A549 (cell line): Measurements from ENCODE around the gene RBFOX1. TPM values are rescaled to one million over a fixed set of nuclear protein-coding genes. Genes with fewer than 3 reads are reported as not detected.

Source experiments
- ATAC-seq, 2 experiments: fragments of 200-7000 bp in 1 of 2; fragments of >200 bp in 1 of 2; cut with Nextera tagmentation in 1 of 2; cut with Tn5 transposase in 1 of 2; 3 replicates each; pipeline versions ENCODE4 v1.8.0 to v1.9.1; 2018 to 2020; ENCODE audit warnings: mild to moderate bottlenecking in 1 of 2, moderate library complexity in 1 of 2
- CTCF ChIA-PET: fragments of 300-600 bp; sonication (Branson Sonifier 250); formaldehyde crosslinking; extraction: SDS; loops from one replicate; lab custom pipeline; 2021; ENCODE audit warnings: antibody characterized with exemption, inconsistent platforms; lab: Yijun Ruan, JAX
- POLR2A ChIA-PET: fragments of 350-600 bp; formaldehyde crosslinking; extraction: SDS; loops from one replicate; lab custom pipeline; 2021; ENCODE audit warnings: antibody characterized with exemption, inconsistent platforms; lab: Yijun Ruan, JAX
- DNase-seq, 2 experiments: peaks; one replicate each; pipeline versions ENCODE4 v3.0.0 to v3.0.0-alpha.2; 2011 to 2016; ENCODE audit warnings: low read depth in 1 of 2, low spot score in 1 of 2
- FAIRE-seq: peaks from 2 replicates; lab custom pipeline; 2011; peaks lifted over from hg19 to GRCh38; lab: Jason Lieb, UNC
- H3K27ac ChIP-seq, 2 experiments: fragments of >200 bp; sonication (Bioruptor Twin); formaldehyde crosslinking; 3 replicates each; pipeline ENCODE4 v1.5.1; 2016 to 2017
- H3K4me1 ChIP-seq: fragments of >200 bp; sonication (Bioruptor Twin); formaldehyde crosslinking; 3 replicates; pipeline ENCODE4 v1.6.1; 2016
- H3K4me2 ChIP-seq: fragments of >200 bp; sonication (Bioruptor Twin); formaldehyde crosslinking; 3 replicates; pipeline ENCODE4 v1.6.1; 2016
- H3K4me3 ChIP-seq: fragments of >200 bp; sonication (Bioruptor Twin); formaldehyde crosslinking; 3 replicates; pipeline ENCODE4 v1.5.1; 2016
- H3K9me3 ChIP-seq: fragments of >200 bp; sonication (Bioruptor Twin); formaldehyde crosslinking; 3 replicates; pipeline ENCODE4 v1.6.1; 2016
- BHLHE40 ChIP-seq: IDR thresholded peaks from 2 replicates; pipeline ENCODE4 v1.6.1; 2012; ENCODE audit warnings: low read depth, low read length, inconsistent platforms
- CBX2 ChIP-seq: fragments of 200-600 bp; sonication (generic); IDR thresholded peaks from 2 replicates; pipeline ENCODE4 v1.6.1; 2016; ENCODE audit warnings: low read depth, mild to moderate bottlenecking, borderline replicate concordance
- CHD2 ChIP-seq: fragments of 150-350 bp; IDR thresholded peaks from 2 replicates; pipeline ENCODE4 v1.6.1; 2014; ENCODE audit warnings: low read length; ENCODE audit not compliant: partially characterized antibody
- EHF ChIP-seq: fragments of 250-450 bp; sonication (Bioruptor Pico); IDR thresholded peaks from 2 replicates; pipeline ENCODE4 v1.5.0; 2020; ENCODE audit warnings: mild to moderate bottlenecking
- EHMT2 ChIP-seq: fragments of 200-600 bp; sonication (generic); IDR thresholded peaks from 2 replicates; pipeline ENCODE4 v1.6.1; 2016; ENCODE audit warnings: antibody characterized with exemption, low read depth, mild to moderate bottlenecking, moderate library complexity
- EP300 ChIP-seq, 2 experiments: fragments of >200 bp; sonication (Bioruptor Twin); formaldehyde crosslinking; IDR thresholded peaks; 2 replicates in 1 of 2; 3 replicates in 1 of 2; pipeline ENCODE4 v1.6.1; 2016 to 2017
- FOXS1 ChIP-seq: fragments of 250-450 bp; sonication (Bioruptor Pico); IDR thresholded peaks from 2 replicates; pipeline ENCODE4 v1.5.0; 2020; ENCODE audit warnings: mild to moderate bottlenecking, moderate library complexity
- HES2 ChIP-seq: fragments of >200 bp; sonication (Bioruptor Twin); formaldehyde crosslinking; IDR thresholded peaks from 2 replicates; pipeline ENCODE4 v1.6.1; 2016
- HEYL ChIP-seq: fragments of 250-450 bp; sonication (Bioruptor Pico); IDR thresholded peaks from 2 replicates; pipeline ENCODE4 v1.8.0; 2021; ENCODE audit warnings: mild to moderate bottlenecking, moderate library complexity
- HMGXB4 ChIP-seq: fragments of 250-450 bp; sonication (Bioruptor Pico); IDR thresholded peaks from 2 replicates; pipeline ENCODE4 v1.5.0; 2021; ENCODE audit warnings: mild to moderate bottlenecking, moderate library complexity, borderline replicate concordance
- HOXB13 ChIP-seq: fragments of 250-450 bp; sonication (Bioruptor Pico); IDR thresholded peaks from 2 replicates; pipeline ENCODE4 v1.5.0; 2020; ENCODE audit warnings: low read depth, mild to moderate bottlenecking, moderate library complexity
- JUN ChIP-seq, 2 experiments: fragments of >200 bp; sonication (Bioruptor Twin); formaldehyde crosslinking; IDR thresholded peaks; 2 replicates in 1 of 2; 3 replicates in 1 of 2; pipeline ENCODE4 v1.6.1; 2016 to 2017
- JUNB ChIP-seq: fragments of >200 bp; sonication (Bioruptor Twin); formaldehyde crosslinking; IDR thresholded peaks from 2 replicates; pipeline ENCODE4 v1.6.1; 2016
- MAFK ChIP-seq: fragments of 450-650 bp; IDR thresholded peaks from 2 replicates; pipeline ENCODE4 v1.6.1; 2014; ENCODE audit not compliant: partially characterized antibody
- MAX ChIP-seq: IDR thresholded peaks from 2 replicates; pipeline ENCODE4 v1.6.1; 2012
- MAZ ChIP-seq: fragments of 150-350 bp; IDR thresholded peaks from 2 replicates; pipeline ENCODE4 v1.6.1; 2014; ENCODE audit warnings: antibody characterized with exemption, low read depth, low read length, borderline replicate concordance
- NR3C1 ChIP-seq: fragments of >200 bp; sonication (Bioruptor Twin); formaldehyde crosslinking; IDR thresholded peaks from 3 replicates; pipeline ENCODE4 v1.6.1; 2017
- PHF8 ChIP-seq: fragments of 200-600 bp; sonication (generic); IDR thresholded peaks from 2 replicates; pipeline ENCODE4 v1.6.1; 2016; ENCODE audit warnings: low read depth, mild to moderate bottlenecking, antibody characterized with exemption, moderate library complexity, borderline replicate concordance
- SREBF2 ChIP-seq: fragments of 450-650 bp; IDR thresholded peaks from 2 replicates; pipeline ENCODE4 v1.6.1; 2014; ENCODE audit warnings: mild to moderate bottlenecking, moderate library complexity
- ZFP36 ChIP-seq: fragments of 450-650 bp; IDR thresholded peaks from 2 replicates; pipeline ENCODE4 v1.6.1; 2014; ENCODE audit warnings: borderline replicate concordance; ENCODE audit not compliant: partially characterized antibody
- WGBS: methylation state at CpG from one replicate; pipeline ENCODE4 v1.1.6; 2017; ENCODE audit errors: missing lambda C conversion rate; 5-methylcytosine and 5-hydroxymethylcytosine counted together
- polyA plus RNA-seq, 4 experiments: library from polyadenylated mRNA; depleted of rRNA in 3 of 4; stranded (reverse); fragments of >200 nt; fragmentation: RNase III in 1 of 4; extraction: RNeasy Plus Mini Kit Qiagen cat#74134 plus additional on column Dnase treatment in 1 of 4; gene quantifications; 2 replicates in 3 of 4; 3 replicates in 1 of 4; pipeline ENCODE4 v1.2.3, GENCODE V29; 2011 to 2017

Gene RBFOX1
- polyA plus RNA-seq, 2 of the 4 experiments (the other 2 are of a cell fraction): not detected

DNA sequence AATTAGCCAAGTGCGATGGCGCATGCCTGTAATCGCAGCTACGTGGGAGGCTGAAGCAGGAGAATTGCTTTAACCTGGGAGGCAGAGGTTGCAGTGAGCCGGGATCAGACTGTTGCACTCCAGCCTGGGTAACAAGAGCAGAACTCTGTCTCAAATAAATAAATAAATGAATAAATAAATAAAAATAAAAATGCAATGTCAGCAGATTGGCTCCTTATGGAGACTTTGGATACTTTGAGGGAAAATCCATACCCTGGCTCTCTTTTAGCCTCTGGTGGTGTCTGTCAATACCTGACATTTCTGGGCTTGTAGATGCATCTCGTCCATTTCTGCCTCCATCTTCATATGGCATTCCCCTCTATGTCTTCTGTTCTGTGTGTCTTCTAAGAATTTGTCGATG lies 66.7 kb downstream of the RBFOX1 start:
- Histone ChIP-seq H3K9me3 (no peaks in the 10 kb centered on the region), H3K27ac (no peak overlapping the region), H3K4me2 (no peak overlapping the region), H3K4me3 (no peak overlapping the region), H3K4me1 (no peaks in the 10 kb centered on the region)
- ChIA-PET POLR2A (no interaction called here), CTCF (no interaction called here)
- DNase-seq: no peak
- TF ChIP-seq CBX2: no peak
- TF ChIP-seq SREBF2: no peak
- TF ChIP-seq ZFP36: no peak
- peak; percentile 83 for TF ChIP-seq MAFK
- no peak for ATAC-seq
- no peak for FAIRE-seq
- 53% methylated on average over 7 of the region's 7 CpGs for WGBS

GRCh38 chr16:7400117-7400890 lies 67.7 kb downstream of the RBFOX1 start:
- POLR2A ChIA-PET: no interaction called here
- no peak for DNase-seq
- WGBS: 17% methylated on average over 5 of the region's 5 CpGs
- Histone ChIP-seq H3K27ac (no peak overlapping the region), H3K4me1 (no peaks in the 10 kb centered on the region), H3K9me3 (no peaks in the 10 kb centered on the region)
- no peak for TF ChIP-seq HOXB13 (CRISPR knock-in tag)
- TF ChIP-seq FOXS1 (CRISPR knock-in tag): no peak
- no peak for TF ChIP-seq HEYL (CRISPR knock-in tag)
- TF ChIP-seq BHLHE40: no peak
- no peak for TF ChIP-seq MAX
- no peak for TF ChIP-seq EHMT2
- TF ChIP-seq EP300 (IDR thresholded peaks at IDR 0.05): no peak
- no peak for TF ChIP-seq MAZ
- no peak for TF ChIP-seq EHF (CRISPR knock-in tag)
- TF ChIP-seq, all 56 proteins: peak for 0
- Histone ChIP-seq H3K4me3 (no peak overlapping the region), H3K4me2 (no peak overlapping the region)
- ATAC-seq (no peak), FAIRE-seq (no peak)
- CTCF ChIA-PET: no interaction called here

- ChIA-PET CTCF (no interaction called here), POLR2A (no interaction called here)
- WGBS: 9% methylated on average over 5 of the region's 5 CpGs
- no peaks in the 10 kb centered on the region for H3K4me1 ChIP-seq
- ATAC-seq (no peak), FAIRE-seq (no peak), DNase-seq (no peak)
- H3K4me2 ChIP-seq: no peak overlapping the region
- no peaks in the 10 kb centered on the region for H3K9me3 ChIP-seq
- H3K4me3 ChIP-seq: no peak overlapping the region
- H3K27ac ChIP-seq: no peak overlapping the region
- no peak for TF ChIP-seq FOXS1 (CRISPR knock-in tag)
- no peak for TF ChIP-seq HMGXB4 (CRISPR knock-in tag)
- TF ChIP-seq JUNB: no peak
- no peak for TF ChIP-seq JUN (IDR thresholded peaks at IDR 0.05)
- no peak for TF ChIP-seq NR3C1
- no peak for TF ChIP-seq ZFP36
- no peak for TF ChIP-seq MAFK
- no peak for TF ChIP-seq CHD2
- no peak for TF ChIP-seq PHF8
- TF ChIP-seq HES2: no peak
- TF ChIP-seq BHLHE40: no peak
- TF ChIP-seq, all 56 proteins: peak for 0
These were observed 71.6 kb downstream of the RBFOX1 start for GRCh38 chr16:7404217-7404616.
